IMR-90 (cell line): ENCODE results near the gene RTL1. TPM values are rescaled to one million over a fixed set of nuclear protein-coding genes. Genes with fewer than 3 reads are reported as not detected.
A peak's percentile ranks its signal among the peaks of the same experiment; 100 is the strongest.

Experiments
- ATAC-seq: fragments of 200-7000 bp; cut with Tn5 transposase; 2 replicates; pipeline ENCODE4 v1.9.1; 2020; ENCODE audit warnings: low read depth, mild to moderate bottlenecking, moderate library complexity
- BruUV-seq: library from RNA; stranded (reverse); fragments of 400-500 nt; replicated peaks from 2 replicates; lab custom pipeline; 2021; lab: Mats Ljungman, UMichigan
- CTCF ChIA-PET: fragments of 300-600 bp; formaldehyde crosslinking; extraction: SDS; loops from one replicate; lab custom pipeline; 2021; ENCODE audit warnings: antibody characterized with exemption; lab: Yijun Ruan, JAX
- POLR2A ChIA-PET: fragments of 300-600 bp; sonication (Branson Sonifier 250); formaldehyde crosslinking; loops from one replicate; lab custom pipeline; 2022; ENCODE audit warnings: antibody characterized with exemption; ENCODE audit not compliant: unreplicated experiment; lab: Charles Lee
- DNase-seq: peaks from one replicate; pipeline ENCODE4 v3.0.0; 2013
- H2AFZ ChIP-seq: replicated peaks from 2 replicates; pipeline ENCODE3; 2013; ENCODE audit warnings: low read length, mild to moderate bottlenecking; ENCODE audit not compliant: poor library complexity
- H2AK5ac ChIP-seq: 2 replicates; pipeline ENCODE4 v1.6.1; 2013; ENCODE audit warnings: low read depth, low read length, inconsistent platforms
- H2AK9ac ChIP-seq: replicated peaks from 2 replicates; pipeline ENCODE3; 2013; ENCODE audit warnings: mild to moderate bottlenecking, low read depth, low read length, moderate library complexity; ENCODE audit not compliant: poor library complexity
- H2BK120ac ChIP-seq: 2 replicates; pipeline ENCODE4 v1.6.1; 2013; ENCODE audit warnings: low read depth, low read length, inconsistent platforms
- H2BK15ac ChIP-seq: 3 replicates; pipeline ENCODE4 v1.6.1; 2013; ENCODE audit warnings: low read depth, low read length, inconsistent platforms
- H2BK20ac ChIP-seq: 2 replicates; pipeline ENCODE4 v1.6.1; 2013; ENCODE audit warnings: low read depth, mild to moderate bottlenecking, inconsistent platforms, low read length, moderate library complexity
- H2BK5ac ChIP-seq: 2 replicates; pipeline ENCODE4 v1.6.1; 2013; ENCODE audit warnings: mild to moderate bottlenecking, low read depth, low read length, inconsistent platforms; ENCODE audit not compliant: poor library complexity, severe bottlenecking
- H3K14ac ChIP-seq: replicated peaks from 2 replicates; pipeline ENCODE4 v1.6.1; 2013; ENCODE audit warnings: low read depth, low read length, inconsistent platforms
- H3K18ac ChIP-seq: 2 replicates; pipeline ENCODE4 v1.6.1; 2013; ENCODE audit warnings: low read depth, low read length, control low read depth
- H3K23ac ChIP-seq: 2 replicates; pipeline ENCODE4 v1.6.1; 2013; ENCODE audit warnings: low read depth, low read length, inconsistent platforms
- H3K27ac ChIP-seq: 2 replicates; pipeline ENCODE4 v1.5.1; 2013; ENCODE audit warnings: mild to moderate bottlenecking, control low read depth, low read length; ENCODE audit not compliant: insufficient read depth
- H3K27me3 ChIP-seq: 2 replicates; pipeline ENCODE4 v1.6.1; 2013; ENCODE audit warnings: low read length; ENCODE audit not compliant: control insufficient read depth, insufficient read depth
- H3K36me3 ChIP-seq: 2 replicates; pipeline ENCODE4 v1.6.1; 2013; ENCODE audit warnings: low read length, mixed read lengths; ENCODE audit not compliant: control insufficient read depth, insufficient read depth
- H3K4ac ChIP-seq: 2 replicates; pipeline ENCODE4 v1.6.1; 2013; ENCODE audit warnings: low read depth, low read length, inconsistent platforms
- H3K4me1 ChIP-seq: 2 replicates; pipeline ENCODE4 v1.6.1; 2013; ENCODE audit warnings: low read length, mixed read lengths; ENCODE audit not compliant: control insufficient read depth, insufficient read depth
- H3K4me2 ChIP-seq: 2 replicates; pipeline ENCODE4 v1.6.1; 2013; ENCODE audit warnings: low read depth, mild to moderate bottlenecking, control low read depth, low read length, moderate library complexity
- H3K4me3 ChIP-seq: 2 replicates; pipeline ENCODE4 v1.5.1; 2013; ENCODE audit warnings: low read depth, mild to moderate bottlenecking, control low read depth, low read length, moderate library complexity; ENCODE audit not compliant: insufficient read depth
- H3K56ac ChIP-seq: 2 replicates; pipeline ENCODE4 v1.6.1; 2013; ENCODE audit warnings: low read length, inconsistent platforms; ENCODE audit not compliant: insufficient read depth; ENCODE audit errors: extremely low read depth
- H3K79me1 ChIP-seq, 2 experiments: 2 replicates each; pipeline ENCODE4 v1.6.1; 2013; ENCODE audit warnings: low read length in 2 of 2, inconsistent platforms in 1 of 2, low read depth in 1 of 2
- H3K9ac ChIP-seq: 2 replicates; pipeline ENCODE4 v1.6.1; 2013; ENCODE audit warnings: low read depth, low read length, control low read depth
- H3K9me1 ChIP-seq: 2 replicates; pipeline ENCODE4 v1.6.1; 2013; ENCODE audit warnings: low read length, inconsistent platforms; ENCODE audit not compliant: insufficient read depth
- H3K9me3 ChIP-seq: 2 replicates; pipeline ENCODE4 v1.6.1; 2013; ENCODE audit warnings: low read length; ENCODE audit not compliant: control insufficient read depth, insufficient read depth
- H4K20me1 ChIP-seq: 2 replicates; pipeline ENCODE4 v1.6.1; 2013; ENCODE audit warnings: low read length, inconsistent platforms; ENCODE audit not compliant: insufficient read depth
- H4K5ac ChIP-seq: 2 replicates; pipeline ENCODE4 v1.6.1; 2013; ENCODE audit warnings: mild to moderate bottlenecking, low read depth, low read length, control low read depth
- H4K8ac ChIP-seq, 2 experiments: 2 replicates each; pipeline ENCODE4 v1.6.1; 2013; ENCODE audit warnings: low read depth in 2 of 2, low read length in 2 of 2, control low read depth in 1 of 2, inconsistent platforms in 1 of 2
- H4K91ac ChIP-seq: 2 replicates; pipeline ENCODE4 v1.6.1; 2013; ENCODE audit warnings: low read depth, low read length, inconsistent platforms; ENCODE audit not compliant: insufficient read depth
- BHLHE40 ChIP-seq: fragments of 150-350 bp; IDR thresholded peaks from 2 replicates; pipeline ENCODE4 v1.6.1; 2016; ENCODE audit warnings: mild to moderate bottlenecking, low read depth, low read length
- CEBPB ChIP-seq: IDR thresholded peaks from 2 replicates; pipeline ENCODE4 v1.6.1; 2012; ENCODE audit warnings: low read depth, low read length, improper control_type of control experiment
- FOS ChIP-seq: fragments of 150-350 bp; IDR thresholded peaks from 2 replicates; pipeline ENCODE4 v1.6.1; 2016; ENCODE audit warnings: low read depth, low read length
- NFE2L2 ChIP-seq: fragments of 150-350 bp; IDR thresholded peaks from 2 replicates; pipeline ENCODE4 v1.6.1; 2016; ENCODE audit warnings: low read depth, mild to moderate bottlenecking, low read length
- RAD21 ChIP-seq: IDR thresholded peaks from 2 replicates; pipeline ENCODE4 v1.6.1; 2012; ENCODE audit warnings: low read length, improper control_type of control experiment
- RFX5 ChIP-seq: IDR thresholded peaks from 2 replicates; pipeline ENCODE4 v1.8.0; 2012; ENCODE audit warnings: low read depth, mild to moderate bottlenecking, low read length, moderate library complexity
- SMC3 ChIP-seq: fragments of 150-350 bp; IDR thresholded peaks from 2 replicates; pipeline ENCODE4 v1.6.1; 2016; ENCODE audit warnings: low read depth, mild to moderate bottlenecking, antibody characterized with exemption, low read length, moderate library complexity
- WGBS, 2 experiments: methylation state at CpG; one replicate each; pipeline versions ENCODE4 v1.1.5 to v1.1.7; 2013; ENCODE audit warnings: missing lambda C conversion rate in 2 of 2; ENCODE audit not compliant: insufficient read length in 1 of 2; ENCODE audit errors: extremely low coverage in 2 of 2; 5-methylcytosine and 5-hydroxymethylcytosine counted together
- dilution Hi-C: fragments of 300-500 bp; cut with HindIII; formaldehyde crosslinking; loops from one replicate; pipeline ENCODE4 v1.14.3; 2018; ENCODE audit warnings: low sequenced_read_pairs; ENCODE audit not compliant: unreplicated experiment
- in situ Hi-C: fragments of 300-500 bp; cut with MboI; formaldehyde crosslinking; loops from 3 replicates; pipeline ENCODE4 v1.14.3; 2019; ENCODE audit warnings: low sequenced_read_pairs, inconsistent platforms, mixed read lengths
- intact Hi-C: fragments of 100-400 bp; cut with micrococcal nuclease; formaldehyde crosslinking; loops from 2 replicates; pipeline ENCODE4 v1.10.0; 2022
- polyA plus RNA-seq, 3 experiments: library from polyadenylated mRNA; depleted of rRNA; stranded (reverse); fragments of >200 nt; gene quantifications; 2 replicates each; pipeline ENCODE4 v1.2.3, GENCODE V29; 2012; ENCODE audit warnings: low replicate concordance in 1 of 3
- total RNA-seq: library from RNA; depleted of rRNA; stranded (reverse); fragments of >200 nt; gene quantifications from 2 replicates; pipeline ENCODE4 v1.2.3, GENCODE V29; 2012

The RTL1 gene
- total and polyA plus RNA-seq, 2 of the 4 experiments (the other 2 are of a cell fraction), result not detected

DNA sequence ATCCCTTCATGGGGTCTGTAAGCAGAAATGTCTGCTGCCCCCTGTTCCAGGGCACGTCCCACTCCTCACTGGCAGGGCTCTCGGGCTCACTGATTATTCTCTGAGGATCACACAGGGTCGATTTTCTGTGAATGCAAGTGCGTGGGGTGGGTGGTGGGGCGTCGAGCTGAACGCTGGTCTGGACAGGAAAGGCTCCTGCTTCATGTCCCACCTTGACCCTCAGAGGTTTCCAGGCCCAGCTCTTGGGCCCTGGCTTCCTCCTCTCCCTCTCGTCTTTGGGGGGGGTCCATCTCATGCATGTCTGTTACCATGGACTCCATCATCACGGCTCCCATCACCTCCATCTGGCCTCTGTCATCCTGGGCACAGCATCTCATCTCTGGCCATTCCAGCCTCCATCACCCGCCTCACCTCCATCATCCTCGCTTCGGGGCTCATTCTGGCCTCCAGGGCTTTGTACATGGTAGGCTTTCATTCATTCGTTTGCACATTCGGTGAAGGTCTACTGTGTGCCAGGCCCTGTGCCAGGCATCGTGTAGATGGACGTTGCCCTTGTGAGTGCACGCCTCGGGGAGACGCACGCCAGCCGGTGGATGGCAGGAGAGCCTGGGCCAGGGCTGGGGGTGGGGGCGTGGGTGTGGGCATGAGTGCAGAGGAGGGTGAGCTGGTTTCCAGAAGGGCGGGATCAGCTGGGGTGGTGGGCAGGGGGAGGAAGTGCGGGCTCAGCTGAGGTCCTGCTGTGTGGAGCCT is 34.7 kb downstream of the RTL1 start:
- WGBS, 2 experiments, result 88% methylated on average over 4 of the region's 24 CpGs; no CpG with 5 or more reads in 1 of the 2 experiments
- peak overlapping the region; percentile 42 for H2AK9ac ChIP-seq
- H2BK20ac ChIP-seq, result no peak overlapping the region
- H3K23ac ChIP-seq, result no peak overlapping the region
- dilution Hi-C loops, result no loop called here
- intact Hi-C loops, result no loop called here
- H3K18ac ChIP-seq, result no peak overlapping the region
- H3K14ac ChIP-seq, result no peak overlapping the region
- peaks cover 5 to 62% of the 10 kb centered on the region in 2 experiments for H3K79me1 ChIP-seq
- H2BK15ac ChIP-seq, result no peak overlapping the region
- H2AFZ ChIP-seq, result no peak overlapping the region
- peaks cover 80% of the 10 kb centered on the region for H4K20me1 ChIP-seq
- H3K4me2 ChIP-seq, result no peak overlapping the region
- in situ Hi-C loops, result no loop called here
- no peak overlapping the region for H4K91ac ChIP-seq
- H2AK5ac ChIP-seq, result no peak overlapping the region
- H3K36me3 ChIP-seq, result peaks cover 38% of the 10 kb centered on the region
- no peak overlapping the region for H2BK5ac ChIP-seq
- DNase-seq (no peak), ATAC-seq (no peak)
- H3K9ac ChIP-seq, result no peak overlapping the region
- H3K27ac ChIP-seq, result no peak overlapping the region
- H3K4me1 ChIP-seq, result no peaks in the 10 kb centered on the region; the same call in none of the 2 replicates
- H3K56ac ChIP-seq, result no peak overlapping the region
- no peak overlapping the region for H3K4me3 ChIP-seq
- ChIA-PET CTCF (no interaction called here), POLR2A (no interaction called here)
- H3K4ac ChIP-seq, result no peak overlapping the region
- no peaks in the 10 kb centered on the region for H3K9me3 ChIP-seq
- no peaks in the 10 kb centered on the region for H3K27me3 ChIP-seq
- H3K9me1 ChIP-seq, result peaks cover 5% of the 10 kb centered on the region; the same call in 1 of the 2 replicates
- no TSS peak for BruUV-seq
- no peak overlapping the region for H2BK120ac ChIP-seq
- TF ChIP-seq RFX5 (no peak), NFE2L2 (no peak), FOS (no peak), SMC3 (no peak), RAD21 (no peak), CEBPB (no peak), BHLHE40 (no peak)
- no peak overlapping the region for H4K8ac ChIP-seq
- no peak overlapping the region for H4K5ac ChIP-seq
